ENCODE measurements around the gene CH25H. TPM values are rescaled to one million over a fixed set of nuclear protein-coding genes. Genes with fewer than 3 reads are reported as not detected.

CH25H gene
- total RNA-seq, 1 donor from 2014 or later = 0.25 TPM

DNA sequence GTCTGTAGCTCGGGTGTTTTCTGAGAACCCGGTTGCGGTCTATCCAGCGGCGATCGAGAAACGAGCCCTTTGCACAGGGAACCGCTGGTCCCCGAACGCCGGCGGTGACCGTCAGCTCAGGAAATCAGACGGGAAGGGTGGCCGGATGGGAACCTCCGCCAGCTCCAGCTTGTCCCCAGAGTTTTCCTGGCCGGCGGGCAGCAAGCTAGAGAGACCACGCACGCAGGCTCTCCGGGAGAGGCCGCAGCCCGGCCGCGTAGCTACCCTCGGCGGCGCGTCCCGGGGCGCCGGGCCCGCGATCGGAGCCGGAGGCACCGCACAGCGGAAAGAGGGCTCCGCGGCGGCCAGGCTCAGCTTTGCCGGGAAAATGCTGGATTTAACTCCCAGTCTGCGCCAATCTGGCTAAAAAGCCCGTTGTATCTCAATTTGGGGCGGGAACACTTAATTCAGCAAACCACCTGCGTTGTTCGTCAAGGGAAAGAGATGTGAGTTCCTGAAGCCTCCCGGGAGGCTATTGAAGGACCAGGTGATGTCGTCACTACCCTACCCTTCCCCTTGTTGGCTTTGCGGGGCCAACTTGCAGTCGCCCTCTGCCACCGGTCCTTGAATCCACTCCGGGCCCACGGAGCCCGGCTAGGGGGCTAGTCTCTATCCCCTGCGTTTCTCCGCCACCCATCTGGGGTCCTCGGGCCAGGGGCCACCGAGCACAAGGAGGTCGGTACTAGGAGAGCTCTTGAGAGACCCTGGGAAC is 859 bp upstream of the CH25H start:
- Mint-ChIP-seq H3K4me1 (ENCODE audit: low read depth, unreplicated experiment) (peaks cover 4% of the 10 kb centered on the region), H3K36me3 (ENCODE audit: unreplicated experiment) (no peaks in the 10 kb centered on the region), H3K27ac (ENCODE audit: unreplicated experiment) (no peak overlapping the region), H3K9me3 (ENCODE audit: unreplicated experiment) (peaks cover 4% of the 10 kb centered on the region), H3K4me3 (ENCODE audit: unreplicated experiment) (peak overlapping the region; percentile 92), H3K27me3 (ENCODE audit: unreplicated experiment) (peaks cover 8% of the 10 kb centered on the region)
- peak; percentile 64 for DNase-seq
- TF ChIP-seq, protein P1, sequence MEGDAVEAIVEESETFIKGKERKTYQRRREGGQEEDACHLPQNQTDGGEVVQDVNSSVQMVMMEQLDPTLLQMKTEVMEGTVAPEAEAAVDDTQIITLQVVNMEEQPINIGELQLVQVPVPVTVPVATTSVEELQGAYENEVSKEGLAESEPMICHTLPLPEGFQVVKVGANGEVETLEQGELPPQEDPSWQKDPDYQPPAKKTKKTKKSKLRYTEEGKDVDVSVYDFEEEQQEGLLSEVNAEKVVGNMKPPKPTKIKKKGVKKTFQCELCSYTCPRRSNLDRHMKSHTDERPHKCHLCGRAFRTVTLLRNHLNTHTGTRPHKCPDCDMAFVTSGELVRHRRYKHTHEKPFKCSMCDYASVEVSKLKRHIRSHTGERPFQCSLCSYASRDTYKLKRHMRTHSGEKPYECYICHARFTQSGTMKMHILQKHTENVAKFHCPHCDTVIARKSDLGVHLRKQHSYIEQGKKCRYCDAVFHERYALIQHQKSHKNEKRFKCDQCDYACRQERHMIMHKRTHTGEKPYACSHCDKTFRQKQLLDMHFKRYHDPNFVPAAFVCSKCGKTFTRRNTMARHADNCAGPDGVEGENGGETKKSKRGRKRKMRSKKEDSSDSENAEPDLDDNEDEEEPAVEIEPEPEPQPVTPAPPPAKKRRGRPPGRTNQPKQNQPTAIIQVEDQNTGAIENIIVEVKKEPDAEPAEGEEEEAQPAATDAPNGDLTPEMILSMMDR (IDR thresholded peaks at IDR 0.05; ENCODE audit: partially characterized antibody, unreplicated experiment) = no peak

DNA sequence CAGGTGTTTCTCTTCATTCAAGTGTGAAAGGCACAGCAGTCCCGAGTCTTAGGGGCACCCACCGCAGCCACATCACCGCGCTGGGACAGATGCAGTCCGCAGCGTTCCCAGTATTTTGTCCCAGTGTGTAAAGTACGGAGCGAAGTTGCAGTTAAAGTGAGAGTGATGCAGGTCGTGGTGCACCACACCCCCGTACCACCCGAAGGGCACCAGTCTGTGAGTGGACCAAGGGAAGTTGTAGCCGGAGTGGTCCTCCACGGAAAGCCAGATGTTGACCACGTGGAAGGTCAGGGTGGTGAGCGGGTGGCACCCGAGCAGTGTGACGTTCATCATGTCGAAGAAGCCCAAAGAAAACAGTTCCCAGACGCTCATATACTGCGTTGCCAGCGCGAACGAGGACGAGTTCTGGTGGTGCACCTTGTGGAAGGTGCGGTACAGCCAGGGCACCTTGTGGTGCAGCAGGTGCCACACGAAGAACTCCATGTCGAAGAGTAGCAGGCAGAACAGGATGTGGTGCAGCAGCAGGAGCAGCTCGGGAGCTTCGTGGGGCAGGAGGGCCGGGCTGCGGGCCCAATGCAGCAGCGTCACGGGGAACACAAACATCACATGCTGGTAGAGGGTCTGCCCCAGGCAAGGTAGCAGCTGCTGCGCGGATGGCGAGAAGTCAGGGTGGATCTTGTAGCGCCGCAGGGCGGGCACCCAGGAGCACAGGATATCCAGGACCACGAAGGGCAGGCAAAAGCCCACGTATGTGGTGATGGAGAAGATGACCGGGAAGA is 526 bp downstream of the CH25H start:
- Mint-ChIP-seq H3K27me3 (ENCODE audit: unreplicated experiment) (peaks cover 8% of the 10 kb centered on the region), H3K4me1 (ENCODE audit: low read depth, unreplicated experiment) (peaks cover 4% of the 10 kb centered on the region), H3K27ac (ENCODE audit: unreplicated experiment) (peak overlapping the region; percentile 28), H3K9me3 (ENCODE audit: unreplicated experiment) (peaks cover 4% of the 10 kb centered on the region), H3K4me3 (ENCODE audit: unreplicated experiment) (peak overlapping the region; percentile 92), H3K36me3 (ENCODE audit: unreplicated experiment) (no peaks in the 10 kb centered on the region)
- peak; percentile 61 for DNase-seq
- TF ChIP-seq, protein P1 (IDR thresholded peaks at IDR 0.05; ENCODE audit: partially characterized antibody, unreplicated experiment) = no peak

DNA sequence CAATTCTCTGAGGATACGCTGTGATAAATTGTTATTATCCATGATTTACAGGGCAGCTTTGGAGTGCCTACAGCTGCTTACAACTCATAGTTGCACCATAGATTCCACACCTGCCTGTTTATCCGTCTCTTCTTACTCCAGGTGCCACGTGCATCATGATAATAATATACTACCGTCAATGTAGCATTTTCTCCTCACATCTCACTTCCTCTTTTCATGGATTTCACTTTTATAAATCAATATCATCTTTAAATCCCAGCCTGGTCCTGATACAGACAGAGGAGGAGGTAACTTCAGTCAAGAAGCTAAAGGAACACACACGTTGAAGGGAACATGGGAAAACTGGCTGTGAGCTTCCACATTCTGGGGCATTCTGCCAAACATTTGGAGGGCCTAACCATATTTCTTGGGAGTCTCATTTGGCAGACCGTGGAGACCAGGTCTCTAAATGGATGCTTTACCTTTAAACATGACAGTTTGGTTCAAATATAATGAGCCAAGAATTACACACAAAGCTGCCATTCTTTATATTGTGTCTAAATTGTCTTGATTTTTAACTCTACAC is 2.4 kb downstream of the CH25H start:
- Mint-ChIP-seq H3K4me1 (ENCODE audit: low read depth, unreplicated experiment) (peaks cover 4% of the 10 kb centered on the region), H3K27ac (ENCODE audit: unreplicated experiment) (no peak overlapping the region), H3K36me3 (ENCODE audit: unreplicated experiment) (no peaks in the 10 kb centered on the region), H3K27me3 (ENCODE audit: unreplicated experiment) (peaks cover 8% of the 10 kb centered on the region), H3K4me3 (ENCODE audit: unreplicated experiment) (no peak overlapping the region), H3K9me3 (ENCODE audit: unreplicated experiment) (peaks cover 4% of the 10 kb centered on the region)
- DNase-seq = no peak
- TF ChIP-seq, protein P1 (IDR thresholded peaks at IDR 0.05; ENCODE audit: partially characterized antibody, unreplicated experiment) = no peak

DNA sequence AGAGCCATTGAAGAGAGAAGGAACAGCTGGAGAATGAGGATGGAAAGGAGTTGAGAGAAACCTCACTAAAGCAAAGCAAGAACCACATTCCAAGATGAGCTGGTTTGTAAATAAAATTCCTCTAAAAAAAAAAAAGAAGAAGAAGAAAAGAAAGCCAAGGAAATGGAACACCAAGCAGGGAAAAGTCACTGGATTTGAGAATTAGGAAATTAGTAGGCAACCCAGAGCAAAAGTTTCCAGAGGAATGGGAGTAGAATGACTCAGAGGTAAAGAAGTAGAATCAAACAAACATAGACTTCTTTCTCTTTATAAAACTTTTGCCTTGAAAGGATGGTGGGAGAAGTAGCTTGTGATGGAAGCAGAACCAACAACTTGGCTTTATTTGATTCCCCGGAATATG is 3.9 kb downstream of the CH25H start:
- TF ChIP-seq, protein P1 (IDR thresholded peaks at IDR 0.05; ENCODE audit: partially characterized antibody, unreplicated experiment) = no peak
- H3K4me1 Mint-ChIP-seq (ENCODE audit: low read depth, unreplicated experiment) = peaks cover 4% of the 10 kb centered on the region
- DNase-seq = no peak
- no peak overlapping the region for H3K4me3 Mint-ChIP-seq (ENCODE audit: unreplicated experiment)
- H3K27me3 Mint-ChIP-seq (ENCODE audit: unreplicated experiment) = peaks cover 8% of the 10 kb centered on the region
- no peak overlapping the region for H3K27ac Mint-ChIP-seq (ENCODE audit: unreplicated experiment)
- H3K36me3 Mint-ChIP-seq (ENCODE audit: unreplicated experiment) = no peaks in the 10 kb centered on the region
- H3K9me3 Mint-ChIP-seq (ENCODE audit: unreplicated experiment) = peaks cover 5% of the 10 kb centered on the region
